Ammon's horn (tissue), 1 donor: ENCODE measurements around the gene RSRC1.
A peak's percentile ranks its signal among the peaks of the same experiment; 100 is the strongest.
"Not testable (repeated sequence)": the region's sequence is repeated elsewhere in the genome, so short reads cannot be mapped to it uniquely, and the experiment has no call there.

ENCODE experiments used
- DNase-seq: peaks from one replicate; pipeline ENCODE4 v3.0.0-alpha.2; 2016; ENCODE audit warnings: low spot score

The RSRC1 gene

DNA sequence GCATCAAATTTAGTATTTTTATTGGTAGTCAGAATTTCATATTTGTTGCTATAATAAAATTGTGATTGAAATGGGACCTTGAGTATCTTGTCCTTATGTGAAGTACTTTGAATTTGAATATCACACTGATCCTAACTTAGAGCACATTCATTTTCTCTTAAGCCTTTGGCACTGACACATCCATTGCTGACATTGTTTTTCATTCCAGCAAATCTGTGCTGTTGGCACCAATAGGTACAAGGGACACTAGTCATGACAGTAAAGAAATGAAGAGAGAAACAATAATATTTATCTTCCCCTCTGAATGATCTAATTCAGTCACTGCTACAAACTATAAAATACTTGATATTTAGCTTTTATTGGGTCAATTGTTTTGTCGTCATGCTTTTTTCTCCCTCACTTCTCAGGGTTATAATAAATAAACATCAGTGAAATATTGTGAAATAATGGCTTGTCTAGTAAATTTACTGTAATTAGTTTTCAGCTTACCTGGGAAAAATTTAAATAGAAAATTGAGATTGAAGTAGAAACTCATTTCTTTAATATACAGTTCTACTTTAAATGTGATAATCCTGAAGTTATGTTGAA lies 294.3 kb downstream of the RSRC1 start:
- peak; percentile 6 for DNase-seq

DNA sequence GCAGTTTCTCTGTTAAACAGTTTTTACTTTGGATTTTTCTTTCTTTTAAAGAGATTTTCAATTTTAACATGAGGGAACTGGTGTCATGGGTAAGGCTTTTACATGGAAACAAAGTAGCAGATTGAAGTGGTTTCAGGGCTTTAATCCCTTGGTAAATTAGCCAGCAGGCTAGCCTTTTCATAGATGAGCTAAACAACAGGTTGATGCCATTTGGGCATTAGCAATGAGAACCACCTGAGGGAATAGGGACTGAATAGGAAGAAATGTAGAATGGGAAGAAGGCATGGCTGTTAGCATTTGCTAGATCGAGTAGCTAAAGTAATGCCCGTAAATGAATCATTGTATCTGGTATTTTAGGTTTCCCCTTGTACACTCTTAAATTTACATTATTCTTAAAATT lies 295.6 kb downstream of the RSRC1 start:
- no peak for DNase-seq

GRCh38 chr3:158407844-158408517 lies 298.1 kb downstream of the RSRC1 start:
- no peak for DNase-seq

DNA sequence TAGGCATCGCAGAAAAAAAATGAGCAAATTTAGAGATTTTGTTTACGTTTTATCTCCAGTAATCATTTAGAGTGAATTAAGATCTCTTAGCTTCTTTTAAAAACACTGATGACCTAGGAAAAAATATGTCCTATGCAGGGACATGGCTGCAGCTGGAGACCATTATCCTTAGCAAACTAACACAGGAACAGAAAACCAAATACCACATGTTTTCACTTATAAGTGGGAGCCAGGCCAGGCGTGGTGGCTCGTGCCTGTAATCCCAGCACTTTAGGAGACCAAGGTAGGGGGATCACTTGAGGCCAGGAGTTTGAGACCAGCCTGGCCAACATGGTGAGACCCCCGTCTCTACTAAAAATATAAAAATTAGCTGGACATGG lies 298.6 kb downstream of the RSRC1 start:
- DNase-seq: not testable (repeated sequence)

DNA sequence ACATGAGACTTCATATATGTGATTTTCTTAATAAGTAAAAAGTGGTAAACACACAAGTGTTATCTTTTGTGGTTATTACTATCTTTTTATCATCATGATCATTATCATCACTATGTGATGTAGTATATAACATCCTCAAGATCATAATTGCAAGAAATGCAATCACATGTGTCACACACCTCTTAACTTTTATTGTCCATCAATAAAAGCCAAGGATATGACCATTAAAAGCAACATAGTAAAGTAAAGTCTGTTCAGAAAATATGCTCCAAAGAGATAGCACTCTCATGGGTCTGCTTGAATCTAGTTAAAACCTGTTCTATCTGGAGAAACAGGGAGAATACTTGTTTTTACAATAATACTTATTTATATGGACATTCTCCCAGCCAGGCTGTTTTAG lies 308.1 kb downstream of the RSRC1 start:
- no peak for DNase-seq

- no peak for DNase-seq
Measured at GRCh38 chr3:158419820-158420653, 310.1 kb downstream of the RSRC1 start.

DNA sequence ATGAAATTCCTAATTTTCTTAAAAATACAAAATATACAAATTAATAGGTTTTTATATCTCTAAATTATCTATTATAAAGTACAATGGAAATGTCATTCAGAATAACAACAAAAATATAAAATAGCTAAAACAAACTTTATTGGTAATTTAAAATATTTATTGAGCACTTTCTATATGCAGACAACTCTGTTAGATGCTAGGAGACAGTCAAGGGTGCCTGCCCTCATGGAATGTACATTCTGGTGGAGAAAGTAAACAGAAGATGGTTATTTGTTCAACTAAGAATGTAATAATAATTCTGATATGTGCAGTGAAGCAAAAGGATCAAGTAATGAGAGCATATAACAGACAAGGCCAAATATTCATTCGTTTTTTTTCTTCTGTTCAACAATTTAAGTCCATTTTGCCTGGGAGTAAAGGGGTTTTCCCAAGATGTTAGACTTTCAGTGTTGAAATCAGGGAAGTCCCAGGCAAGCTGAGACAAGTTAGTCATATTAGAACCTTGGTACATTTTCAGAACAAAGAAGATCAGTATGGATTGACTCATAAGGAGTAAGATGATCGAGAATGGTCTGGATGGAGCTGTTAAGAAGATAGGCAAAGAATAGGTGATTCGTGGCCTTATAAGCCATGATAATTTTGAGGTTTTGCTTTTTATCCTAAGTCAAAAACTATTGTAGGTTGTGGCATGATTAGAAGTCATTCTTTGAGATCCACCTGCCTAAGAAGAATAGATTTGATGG lies 310.9 kb downstream of the RSRC1 start:
- DNase-seq: no peak

DNA sequence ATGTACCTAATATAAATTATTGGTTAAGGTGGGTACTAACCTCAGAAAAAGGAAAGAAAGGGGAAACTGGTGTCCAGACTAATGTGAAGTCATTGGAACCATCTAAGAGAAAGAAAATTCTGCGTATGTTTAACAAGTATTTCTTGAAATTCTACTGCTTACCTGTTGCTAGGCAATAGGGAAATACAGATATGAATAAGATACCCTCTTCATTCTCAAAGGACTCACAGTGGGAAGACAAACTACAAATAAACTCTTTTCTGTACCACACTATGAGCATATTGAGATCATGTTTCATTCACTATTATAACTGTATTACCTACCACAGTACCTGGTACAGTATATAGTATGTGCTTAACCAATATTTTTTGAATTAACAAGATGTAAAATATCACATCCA lies 320.6 kb downstream of the RSRC1 start:
- DNase-seq: no peak

DNA sequence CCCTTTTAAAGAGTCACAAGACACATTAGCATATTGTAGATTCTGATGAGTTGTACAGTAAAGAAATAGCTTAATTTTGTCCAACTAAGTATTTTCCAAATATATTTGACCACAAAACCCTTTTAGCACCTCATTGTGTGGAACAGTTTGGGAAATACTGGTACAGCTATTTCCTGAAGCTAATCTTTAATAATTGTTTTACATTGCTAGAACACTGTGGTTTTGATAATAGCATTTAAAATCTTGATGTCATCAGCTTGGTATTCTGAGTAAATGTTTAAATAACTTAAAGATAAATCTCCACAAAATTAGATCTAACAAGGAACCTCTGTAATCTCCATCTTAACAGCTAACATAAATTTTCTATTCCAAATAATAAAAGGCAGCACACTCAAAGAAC lies 321.1 kb downstream of the RSRC1 start:
- DNase-seq: no peak

GRCh38 chr3:158431829-158432228 lies 321.9 kb downstream of the RSRC1 start:
- no peak for DNase-seq

- peak; percentile 89 for DNase-seq
Measured at GRCh38 chr3:158434412-158435038, 324.6 kb downstream of the RSRC1 start.

DNA sequence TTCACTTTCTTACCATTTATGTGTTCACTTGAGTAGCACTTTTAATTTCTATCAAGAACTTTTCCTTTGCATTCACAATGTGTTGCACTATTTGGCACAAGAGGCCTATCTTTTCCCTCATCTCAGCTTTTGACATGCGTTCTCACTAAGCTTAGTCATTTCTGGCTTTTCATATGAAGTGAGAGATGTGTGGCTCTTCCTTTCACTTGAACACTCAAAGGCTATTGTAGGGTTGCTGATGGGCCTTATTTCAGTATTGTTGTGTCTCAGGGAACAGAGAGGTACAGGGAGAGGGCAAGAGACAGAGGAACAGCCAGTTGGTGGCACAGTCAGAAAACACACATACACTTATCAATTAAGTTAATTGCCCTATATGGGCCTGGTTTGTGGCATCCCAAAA lies 333.7 kb downstream of the RSRC1 start:
- no peak for DNase-seq

- DNase-seq: no peak
Measured at GRCh38 chr3:158447408-158447807, 337.5 kb downstream of the RSRC1 start.

- DNase-seq: no peak
Measured at GRCh38 chr3:158451405-158452055, 341.6 kb downstream of the RSRC1 start.

- DNase-seq: no peak
Measured at GRCh38 chr3:158452334-158452733, 342.4 kb downstream of the RSRC1 start.

DNA sequence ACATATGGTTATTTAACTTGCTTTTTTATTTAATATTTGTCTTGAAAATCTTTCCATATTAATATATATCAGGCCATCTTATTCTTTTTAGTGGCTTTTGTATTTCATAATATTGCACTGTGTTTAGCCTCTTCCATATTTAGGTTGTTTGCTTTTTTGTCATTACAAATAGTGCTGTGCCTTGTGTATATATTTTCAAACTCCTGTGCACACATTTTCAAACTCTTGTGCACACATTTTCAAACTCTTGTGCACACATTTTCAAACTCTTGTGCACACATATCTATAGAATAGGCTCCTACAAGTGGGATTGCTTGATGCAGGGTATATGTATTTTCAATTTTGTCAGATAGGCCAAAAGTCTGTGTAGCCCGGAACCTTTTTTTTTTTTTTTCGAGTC lies 343.1 kb downstream of the RSRC1 start:
- no peak for DNase-seq

DNA sequence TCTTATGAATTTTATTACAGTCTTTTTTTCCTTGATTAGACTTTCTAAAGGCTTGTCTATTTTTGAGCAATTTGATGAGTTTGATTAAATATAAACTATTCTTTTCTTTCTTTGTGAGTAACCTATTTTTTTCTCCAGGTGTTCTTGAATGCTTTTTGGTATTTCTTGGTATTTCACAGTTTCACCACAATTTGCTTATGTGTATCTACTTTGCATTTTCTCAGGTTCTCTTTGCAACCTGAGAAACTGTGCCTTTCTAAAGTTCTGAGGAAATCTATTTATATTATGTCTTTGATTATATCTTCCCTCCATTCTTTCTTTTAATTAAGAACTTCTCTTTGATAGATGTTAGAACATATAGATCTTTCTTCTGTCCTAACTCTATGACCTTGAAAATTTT lies 344.0 kb downstream of the RSRC1 start:
- no peak for DNase-seq

DNA sequence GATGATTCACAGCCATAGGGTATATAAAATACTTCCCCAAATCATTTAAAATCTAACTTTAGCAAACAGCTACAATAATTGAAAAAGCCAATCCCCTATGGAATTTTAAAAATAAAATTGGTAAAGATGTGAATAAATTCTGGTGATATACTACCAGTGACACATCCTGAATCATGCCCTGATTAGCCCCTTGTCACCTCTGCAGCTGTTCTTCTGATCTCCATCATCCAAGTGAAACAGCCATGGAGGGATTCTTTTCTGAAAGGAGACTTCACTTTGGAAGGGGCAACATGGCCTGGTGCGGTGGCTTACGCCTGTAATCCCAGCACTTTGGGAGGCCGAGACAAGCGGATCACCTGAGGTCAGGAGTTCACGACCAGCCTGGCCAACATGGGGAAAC lies 345.5 kb downstream of the RSRC1 start:
- DNase-seq: no peak

GRCh38 chr3:158456114-158456513 lies 346.2 kb downstream of the RSRC1 start:
- DNase-seq: no peak

DNA sequence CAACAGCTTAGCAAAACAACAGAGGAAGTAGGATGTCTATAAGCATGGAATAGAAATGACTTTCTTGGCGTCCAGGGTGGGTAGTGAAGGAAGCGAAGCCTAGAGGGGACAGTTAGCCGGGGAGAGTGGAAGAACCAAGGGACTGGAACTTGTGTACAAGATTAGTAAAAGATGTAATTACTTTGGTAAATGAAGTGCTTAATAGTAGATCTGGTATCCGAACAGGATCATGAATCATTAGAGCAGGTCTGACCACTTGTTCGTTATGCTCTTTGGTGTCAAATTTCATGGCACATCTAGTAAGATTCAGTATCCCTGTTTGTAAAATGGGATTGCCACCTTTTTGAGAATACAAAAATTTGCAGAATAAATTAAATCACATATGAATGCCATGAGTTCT lies 348.6 kb downstream of the RSRC1 start:
- DNase-seq: no peak

DNA sequence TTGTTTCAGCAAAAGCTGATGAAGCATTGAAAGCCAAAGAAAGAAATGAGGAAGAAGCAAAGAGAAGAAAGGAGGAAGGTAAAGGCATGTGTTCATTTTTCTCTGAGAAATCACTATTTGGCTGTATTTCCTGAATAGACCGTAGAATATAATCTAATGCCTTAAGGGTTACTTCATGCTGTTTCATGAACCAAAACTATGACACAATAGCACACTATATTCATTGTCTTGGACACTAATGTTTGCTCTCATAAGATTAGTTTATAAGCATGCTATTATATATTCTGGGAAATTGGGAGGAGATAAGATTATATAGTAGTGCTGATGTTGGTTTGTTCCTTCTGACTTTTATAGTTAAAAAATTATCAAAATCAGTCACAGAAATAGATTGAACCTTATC lies 351.0 kb downstream of the RSRC1 start:
- no peak for DNase-seq

DNA sequence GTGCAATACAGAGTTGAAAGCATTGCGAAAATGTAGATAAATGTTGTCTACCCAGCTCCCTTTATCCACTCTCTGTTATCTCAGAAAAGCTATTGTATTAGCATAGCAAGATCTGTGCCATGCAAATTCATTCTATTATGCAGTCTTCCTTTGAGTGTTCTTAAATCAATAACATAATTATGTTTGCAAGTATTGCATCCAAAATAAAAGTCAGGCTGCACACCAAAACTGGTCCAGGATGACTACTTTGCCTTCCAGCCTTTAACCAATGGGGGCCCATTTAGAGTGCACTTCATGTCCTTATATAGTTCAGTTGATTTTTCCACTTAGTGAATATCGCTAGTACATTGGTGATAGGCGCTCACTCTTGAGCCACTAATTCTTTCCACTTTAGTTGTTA lies 353.7 kb downstream of the RSRC1 start:
- DNase-seq: no peak
